RPMI7951 (cell line): Measurements from ENCODE around the gene UVRAG. TPM values are rescaled to one million over a fixed set of nuclear protein-coding genes. Genes with fewer than 3 reads are reported as not detected.

Source experiments
- DNase-seq: peaks from one replicate; pipeline ENCODE4 v3.0.0-alpha.2; 2012; ENCODE audit warnings: low read depth
- total RNA-seq: library from RNA; depleted of rRNA; stranded (reverse); fragments of >200 nt; shearing (Covaris generic); gene quantifications from 2 replicates; pipeline ENCODE4 v1.2.3, GENCODE V29; 2014

UVRAG gene
- total RNA-seq, 1 experiment from 2014 or later, result 17.7 TPM

GRCh38 chr11:75802913-75803820 is 11.8 kb upstream of the UVRAG start:
- DNase-seq, result peak; percentile 60

DNA sequence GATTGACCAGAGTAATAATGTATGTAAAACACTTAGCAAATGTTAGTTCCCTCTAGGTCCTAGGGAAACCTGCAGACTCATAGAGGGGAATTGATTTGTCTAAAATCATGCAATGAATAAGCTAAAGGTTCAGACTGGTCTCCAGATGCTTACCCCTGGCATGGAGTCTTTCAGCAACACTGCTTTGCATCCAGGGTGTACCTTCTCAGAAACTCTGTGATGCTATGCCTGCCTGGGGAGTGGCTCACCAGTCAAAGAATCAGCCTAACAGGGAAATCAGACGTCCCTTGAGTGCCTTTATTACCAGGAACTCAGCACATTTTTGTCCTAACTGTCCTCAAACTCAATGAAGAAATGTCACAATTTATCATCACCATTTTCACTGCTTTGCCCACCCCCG is 5.9 kb upstream of the UVRAG start:
- DNase-seq, result no peak

DNA sequence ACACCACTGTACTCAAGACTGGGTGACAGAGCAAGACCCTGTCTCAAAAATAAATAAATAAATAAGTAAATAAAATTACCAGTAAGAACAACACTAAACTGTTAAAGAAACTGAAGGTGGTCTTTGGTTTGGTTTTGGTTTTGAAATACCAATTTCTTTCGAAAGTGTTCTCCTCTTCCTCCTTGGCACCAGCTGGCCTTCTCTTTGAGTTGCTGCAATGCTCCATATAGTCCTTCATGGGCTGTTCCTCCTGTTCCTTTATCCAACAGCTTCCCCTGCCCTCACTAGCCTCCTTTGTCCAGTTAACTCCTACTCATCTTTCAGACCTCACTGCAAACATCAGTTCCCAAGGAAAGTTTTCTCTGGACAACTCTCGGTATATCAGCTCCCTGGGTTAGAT is 5.0 kb upstream of the UVRAG start:
- DNase-seq, result no peak

DNA sequence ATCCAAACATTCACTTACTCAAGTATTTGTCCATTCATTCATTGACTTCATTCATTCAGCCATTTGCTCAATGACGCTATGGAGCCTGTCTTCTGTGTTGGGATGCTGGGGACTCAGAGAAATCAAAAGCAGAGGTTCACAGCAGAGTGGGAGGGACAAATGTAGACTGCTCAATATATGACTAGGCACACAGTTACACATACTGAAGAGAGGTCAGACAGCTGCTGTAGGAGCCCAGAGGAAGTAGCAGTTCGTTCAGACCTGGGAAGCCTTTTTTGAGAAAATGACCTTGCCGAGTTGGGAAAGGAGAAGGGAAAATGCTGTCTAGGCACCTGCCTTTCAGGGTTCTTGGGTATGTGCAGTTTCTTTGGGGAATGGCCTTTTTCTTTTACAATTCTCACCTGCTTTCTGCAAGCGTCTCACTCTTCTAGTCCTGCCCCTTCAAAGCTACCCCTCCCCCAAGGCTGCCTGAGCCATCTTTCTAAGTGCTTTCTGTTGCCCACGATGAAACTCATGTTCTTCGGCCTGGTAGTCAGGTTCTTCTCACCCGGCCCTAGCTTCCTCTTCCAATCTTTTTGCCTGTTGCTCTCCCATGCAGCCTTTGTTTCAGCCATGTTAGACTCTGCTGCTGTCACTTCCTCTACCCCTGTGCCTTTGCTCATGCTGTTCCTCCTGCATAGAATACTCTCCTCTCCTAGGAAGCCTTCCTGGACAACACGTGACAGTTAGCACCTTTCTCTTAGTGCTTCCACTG is 4.2 kb upstream of the UVRAG start:
- no peak for DNase-seq

GRCh38 chr11:75811485-75811884 is 3.5 kb upstream of the UVRAG start:
- no peak for DNase-seq

GRCh38 chr11:75812542-75813040 is 2.4 kb upstream of the UVRAG start:
- DNase-seq, result no peak

DNA sequence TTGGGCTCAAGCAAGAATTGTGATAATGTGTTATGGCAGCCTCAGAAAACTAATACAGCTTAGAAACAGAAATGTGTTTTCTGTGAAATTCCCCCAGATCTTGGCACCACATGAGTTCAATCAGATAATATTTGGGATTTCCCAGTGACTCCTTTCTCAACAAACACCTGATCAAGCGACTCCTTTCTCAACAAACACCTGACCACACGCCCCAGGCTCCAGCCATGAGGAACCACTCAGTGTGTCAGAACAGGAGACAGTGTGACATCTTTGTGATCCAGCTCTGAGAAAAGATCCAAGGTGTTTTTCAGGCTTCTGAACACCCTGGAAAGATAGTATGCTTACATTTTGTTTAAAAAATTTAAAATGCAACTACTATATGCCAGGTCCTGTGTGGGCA is 1.9 kb upstream of the UVRAG start:
- DNase-seq, result no peak

GRCh38 chr11:75813622-75814039 is 1.4 kb upstream of the UVRAG start:
- DNase-seq, result peak; percentile 35

- DNase-seq, result no peak
These were observed 690 bp upstream of the UVRAG start for GRCh38 chr11:75814363-75814676.

DNA sequence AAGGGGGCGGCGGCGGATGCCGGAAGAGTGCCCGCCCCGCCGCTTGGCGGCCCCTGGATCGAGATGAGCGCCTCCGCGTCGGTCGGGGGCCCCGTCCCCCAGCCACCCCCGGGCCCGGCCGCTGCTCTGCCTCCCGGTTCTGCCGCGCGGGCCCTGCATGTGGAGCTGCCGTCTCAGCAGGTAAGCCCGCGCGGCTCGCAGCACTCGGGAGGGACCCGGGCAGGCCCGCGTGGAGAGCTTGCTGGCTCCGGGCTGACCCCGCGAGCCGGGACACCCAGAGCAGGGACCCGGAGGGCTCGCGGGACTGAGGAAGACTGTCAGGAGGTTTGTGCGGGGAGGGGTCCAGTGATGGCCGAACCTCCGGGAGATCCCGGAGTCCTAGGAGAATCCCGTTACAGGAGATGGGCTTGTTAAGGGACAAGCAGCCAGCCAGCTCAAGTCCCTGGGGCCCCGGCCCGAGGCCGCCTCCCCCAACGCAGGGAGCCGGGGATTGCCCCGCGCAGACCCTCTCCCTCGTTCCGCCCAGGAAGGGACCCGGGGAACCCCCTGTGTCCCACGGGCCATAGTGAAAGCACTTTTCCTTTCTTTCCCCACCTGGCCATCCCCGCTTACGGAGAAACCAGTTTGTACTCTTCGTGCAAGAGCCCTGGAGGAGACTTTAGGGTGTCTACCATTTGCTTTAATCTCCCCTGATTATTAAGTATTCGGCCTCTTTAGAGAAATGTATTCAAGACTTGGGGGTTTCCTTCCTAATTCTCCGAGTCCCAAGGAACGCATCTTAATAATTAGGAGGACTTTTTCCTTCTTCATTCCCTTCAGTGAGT is 547 bp downstream of the UVRAG start:
- peak; percentile 31 for DNase-seq

DNA sequence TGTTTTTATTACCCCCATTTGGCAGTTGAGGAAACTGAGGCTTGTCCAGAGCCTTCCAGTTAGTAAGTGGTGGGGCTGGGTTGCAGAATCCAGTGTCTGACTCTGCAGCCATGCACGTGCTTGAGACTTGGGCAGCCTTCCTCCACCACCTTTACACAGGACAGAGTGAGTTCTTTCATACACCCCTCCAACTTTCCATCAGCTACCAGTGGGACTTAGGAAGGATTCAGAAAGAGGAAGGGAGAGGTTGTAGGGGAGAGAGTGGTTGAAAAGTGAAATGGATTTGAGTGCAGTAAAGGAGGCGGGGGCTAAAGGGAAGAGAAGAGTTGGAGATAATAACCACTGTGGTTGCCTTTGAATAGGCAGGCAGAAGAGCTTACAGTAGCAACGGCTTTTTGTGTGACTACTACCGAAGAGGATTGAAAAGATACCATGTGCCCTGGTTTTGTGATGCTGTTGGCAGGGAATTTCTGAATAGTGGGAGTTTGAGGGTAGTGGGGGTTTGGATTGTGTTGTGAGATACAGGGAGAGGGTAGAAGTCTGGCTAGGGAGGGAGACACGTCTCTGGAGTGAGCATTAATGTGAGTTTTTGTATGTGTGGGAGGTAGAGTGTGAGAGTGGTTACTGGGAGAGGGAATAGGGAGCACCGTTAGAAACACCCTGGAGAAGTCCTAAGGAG is 1.7 kb downstream of the UVRAG start:
- DNase-seq, result no peak

DNA sequence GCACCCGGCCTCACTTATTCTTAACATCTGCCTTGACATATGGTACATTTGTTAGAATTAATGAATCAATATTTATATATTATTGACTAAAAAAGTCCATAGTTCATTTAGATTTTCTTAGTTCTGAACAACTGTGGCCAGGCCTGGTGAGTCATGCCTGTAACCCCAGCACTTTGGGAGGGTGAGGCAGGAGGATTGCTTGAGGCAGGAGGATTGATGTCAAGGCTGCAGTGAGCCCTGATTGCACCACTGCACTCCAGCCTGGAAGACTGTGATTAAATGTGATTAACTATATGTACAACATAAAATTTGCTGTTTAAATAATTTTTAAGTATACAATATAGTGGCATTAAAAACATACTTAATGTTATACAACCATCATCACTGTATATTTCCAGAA is 5.6 kb downstream of the UVRAG start:
- DNase-seq, result peak; percentile 45

- no peak for DNase-seq
These were observed 6.2 kb downstream of the UVRAG start for GRCh38 chr11:75821202-75821601.

DNA sequence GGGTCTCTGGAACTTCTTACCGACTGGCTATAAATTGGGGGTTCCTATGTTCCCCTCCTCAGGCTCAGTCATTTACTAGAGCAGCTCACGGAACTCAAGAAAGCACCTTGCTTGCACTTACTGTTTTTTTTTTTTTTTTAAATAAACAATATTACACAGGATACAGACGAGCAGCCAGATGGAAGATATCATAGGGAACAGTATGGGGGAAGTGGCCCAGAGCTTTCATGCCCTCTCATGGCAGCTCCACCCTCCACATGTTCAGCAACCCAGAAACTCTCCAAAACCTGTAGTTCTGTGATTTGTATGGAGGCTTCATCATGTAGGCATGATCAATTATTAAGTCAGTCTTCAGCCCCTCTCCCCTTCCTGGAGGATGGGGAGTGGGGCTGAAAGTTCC is 7.5 kb downstream of the UVRAG start:
- DNase-seq, result no peak

- no peak for DNase-seq
These were observed 8.4 kb downstream of the UVRAG start for GRCh38 chr11:75823415-75823814.

DNA sequence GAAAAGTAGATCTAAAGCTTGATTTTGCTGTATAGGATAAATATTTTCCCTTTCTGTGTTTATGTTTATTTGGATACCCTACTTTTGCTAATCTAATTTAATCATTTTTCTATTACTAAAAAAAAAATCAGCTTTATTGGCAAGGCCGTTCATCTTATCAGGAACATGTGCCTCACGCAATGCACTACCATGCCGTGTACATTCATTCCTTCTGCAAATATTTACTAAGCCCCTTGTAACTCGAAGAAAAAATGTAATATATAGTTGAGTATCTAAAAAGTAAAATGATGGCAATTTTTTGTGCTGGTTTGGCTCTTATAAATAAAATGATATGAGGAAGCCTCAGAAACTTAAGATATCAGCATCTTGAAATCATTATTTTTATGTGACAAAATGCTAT is 8.9 kb downstream of the UVRAG start:
- no peak for DNase-seq

- DNase-seq, result peak; percentile 11
These were observed 11.6 kb downstream of the UVRAG start for GRCh38 chr11:75826461-75827230.

GRCh38 chr11:75827562-75827961 is 12.6 kb downstream of the UVRAG start:
- no peak for DNase-seq

DNA sequence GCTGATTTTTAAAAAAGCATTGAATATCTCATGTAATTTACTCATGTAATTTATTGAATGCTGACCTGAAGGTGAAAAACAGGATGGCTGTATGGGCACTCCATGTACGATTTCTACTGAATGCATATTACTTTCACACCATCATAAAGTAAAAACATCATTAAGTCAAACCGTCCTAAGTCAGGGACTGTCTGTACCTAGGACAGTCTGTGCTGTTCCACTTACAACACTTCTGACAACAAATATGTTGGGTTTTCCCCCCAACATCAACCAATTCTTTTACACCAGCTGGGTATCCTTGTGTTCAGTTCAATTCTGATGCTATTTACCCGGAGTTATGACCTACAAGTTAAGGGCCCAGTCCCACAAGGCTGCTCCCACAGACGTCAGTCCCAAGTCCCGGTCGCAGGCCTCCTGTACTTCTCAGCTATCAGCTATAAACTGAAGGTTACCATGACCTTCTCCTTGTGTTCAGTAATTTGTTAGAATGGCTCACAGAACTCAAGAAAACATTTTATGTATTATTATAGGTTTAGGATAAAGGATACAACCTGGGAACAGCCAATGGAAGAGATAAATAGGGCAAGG is 17.0 kb downstream of the UVRAG start:
- no peak for DNase-seq

GRCh38 chr11:75834728-75835127 is 19.7 kb downstream of the UVRAG start:
- DNase-seq, result no peak
